SK-N-SH (cell line): ENCODE data around the gene TARS3. TPM values are rescaled to one million over a fixed set of nuclear protein-coding genes. Genes with fewer than 3 reads are reported as not detected.

Experiments
- CTCF ChIA-PET: fragments of 300-600, 350-600 bp; formaldehyde crosslinking; extraction: SDS; loops from one replicate; lab custom pipeline; 2021; lab: Yijun Ruan, JAX
- POLR2A ChIA-PET: fragments of 350-600 bp; sonication (Branson Sonifier 250); formaldehyde crosslinking; extraction: SDS; loops from one replicate; lab custom pipeline; 2020; ENCODE audit warnings: antibody characterized with exemption, inconsistent platforms; lab: Yijun Ruan, JAX
- DNase-seq: peaks from one replicate; pipeline ENCODE4 v3.0.0; 2012
- H2AFZ ChIP-seq: fragments of 200-600 bp; sonication (generic); 2 replicates; pipeline ENCODE4 v1.8.1; 2016; ENCODE audit warnings: antibody characterized with exemption, mild to moderate bottlenecking, low read depth
- H3F3A ChIP-seq: fragments of 200-600 bp; sonication (generic); replicated peaks from 2 replicates; pipeline ENCODE3; 2016; ENCODE audit warnings: antibody characterized with exemption, mild to moderate bottlenecking; ENCODE audit not compliant: insufficient read depth
- H3K27ac ChIP-seq, 2 experiments: fragments of 200-500 bp in 1 of 2; fragments of 200-600 bp in 1 of 2; sonication (Bioruptor generic) in 1 of 2; sonication (generic), shearing (Covaris generic) in 1 of 2; 2 replicates each; pipeline versions ENCODE4 v1.5.1 to v1.6.1; 2014 to 2016; ENCODE audit warnings: low read depth in 2 of 2, inconsistent platforms in 1 of 2, low read length in 1 of 2, mild to moderate bottlenecking in 1 of 2, mixed read lengths in 1 of 2
- H3K27me3 ChIP-seq: fragments of 200-600 bp; sonication (generic), shearing (Covaris generic); 2 replicates; pipeline ENCODE4 v1.6.1; 2016; ENCODE audit warnings: mixed run types; ENCODE audit not compliant: insufficient read depth
- H3K36me3 ChIP-seq, 2 experiments: fragments of 200-500 bp in 1 of 2; fragments of 200-600 bp in 1 of 2; sonication (Bioruptor generic) in 1 of 2; sonication (generic) in 1 of 2; replicated peaks in 1 of 2; 2 replicates each; pipeline versions ENCODE3 to v1.5.1; 2014 to 2016; ENCODE audit warnings: low read length in 1 of 2, mild to moderate bottlenecking in 1 of 2; ENCODE audit not compliant: insufficient read depth in 2 of 2, control insufficient read depth in 1 of 2
- H3K4me1 ChIP-seq, 2 experiments: fragments of 200-500 bp in 1 of 2; fragments of 200-600 bp in 1 of 2; sonication (Bioruptor generic) in 1 of 2; sonication (generic), shearing (Covaris generic) in 1 of 2; 2 replicates each; pipeline versions ENCODE4 v1.5.1 to v1.6.1; 2014 to 2016; ENCODE audit warnings: low read depth in 1 of 2, low read length in 1 of 2, mixed run types in 1 of 2; ENCODE audit not compliant: insufficient read depth in 2 of 2, control insufficient read depth in 1 of 2
- H3K4me2 ChIP-seq: fragments of 200-600 bp; sonication (generic), shearing (Covaris generic); 2 replicates; pipeline ENCODE4 v1.6.1; 2017; ENCODE audit warnings: mixed run types
- H3K4me3 ChIP-seq, 2 experiments: fragments of 200-500 bp in 1 of 2; fragments of 200-600 bp in 1 of 2; sonication (Bioruptor generic) in 1 of 2; sonication (generic), shearing (Covaris generic) in 1 of 2; 2 replicates each; pipeline versions ENCODE4 v1.5.1 to v1.8.1; 2014 to 2016; ENCODE audit warnings: low read depth in 2 of 2, inconsistent platforms in 1 of 2, low read length in 1 of 2, mild to moderate bottlenecking in 1 of 2, mixed read lengths in 1 of 2, moderate library complexity in 1 of 2
- H3K79me2 ChIP-seq: fragments of 200-600 bp; sonication (generic); 2 replicates; pipeline ENCODE4 v1.8.1; 2017; ENCODE audit warnings: mild to moderate bottlenecking; ENCODE audit not compliant: insufficient read depth
- H3K9ac ChIP-seq: fragments of 200-600 bp; sonication (generic); 2 replicates; pipeline ENCODE4 v1.6.1; 2017; ENCODE audit warnings: mixed run types
- H3K9me2 ChIP-seq: fragments of 200-600 bp; sonication (generic); 2 replicates; pipeline ENCODE4 v1.6.1; 2017; ENCODE audit warnings: mixed run types
- H3K9me3 ChIP-seq: fragments of 200-600 bp; sonication (generic); 2 replicates; pipeline ENCODE4 v1.6.1; 2017; ENCODE audit warnings: mixed run types, mild to moderate bottlenecking, moderate library complexity
- H4K20me1 ChIP-seq: fragments of 200-600 bp; sonication (generic); 2 replicates; pipeline ENCODE4 v1.6.1; 2017; ENCODE audit warnings: mild to moderate bottlenecking, mixed run types; ENCODE audit not compliant: insufficient read depth
- FOSL2 ChIP-seq: IDR thresholded peaks from 2 replicates; pipeline ENCODE4 v1.4.0; 2012; ENCODE audit warnings: low read depth, mild to moderate bottlenecking, moderate library complexity, borderline replicate concordance
- GABPA ChIP-seq: IDR thresholded peaks from 2 replicates; pipeline ENCODE4 v1.4.0; 2012; ENCODE audit warnings: low read depth, mild to moderate bottlenecking
- JUND ChIP-seq: IDR thresholded peaks from 2 replicates; pipeline ENCODE4 v1.4.0; 2012
- NFIC ChIP-seq: IDR thresholded peaks from 2 replicates; pipeline ENCODE4 v1.4.0; 2012; ENCODE audit warnings: borderline replicate concordance
- RXRA ChIP-seq: IDR thresholded peaks from 2 replicates; pipeline ENCODE4 v1.4.0; 2012; ENCODE audit warnings: low read depth, mild to moderate bottlenecking, borderline replicate concordance
- SIN3A ChIP-seq: IDR thresholded peaks from 2 replicates; pipeline ENCODE4 v1.6.1; 2012; ENCODE audit warnings: low read depth, mild to moderate bottlenecking, low read length, moderate library complexity, borderline replicate concordance
- TCF12 ChIP-seq: IDR thresholded peaks from 2 replicates; pipeline ENCODE4 v1.4.0; 2012
- TEAD4 ChIP-seq: IDR thresholded peaks from 2 replicates; pipeline ENCODE4 v1.4.0; 2012; ENCODE audit warnings: mild to moderate bottlenecking, borderline replicate concordance; ENCODE audit not compliant: insufficient read depth
- WGBS: methylation state at CpG from one replicate; pipeline ENCODE4 v1.1.6; 2017; ENCODE audit warnings: low lambda C conversion rate; 5-methylcytosine and 5-hydroxymethylcytosine counted together
- polyA plus RNA-seq, 3 experiments: library from polyadenylated mRNA; depleted of rRNA; stranded (reverse); fragments of >200 nt; gene quantifications; 2 replicates each; pipeline ENCODE4 v1.2.3, GENCODE V29; 2012
- TF ChIP-seq, protein P1 (sequence below): fragments of 200-600 bp; sonication (generic); IDR thresholded peaks from 2 replicates; pipeline ENCODE4 v1.6.1; 2017; ENCODE audit warnings: antibody characterized with exemption, mild to moderate bottlenecking, moderate library complexity
- TF ChIP-seq, protein P2 (sequence below): IDR thresholded peaks from 2 replicates; pipeline ENCODE4 v1.4.0; 2012; ENCODE audit warnings: low read depth, borderline replicate concordance

TARS3 gene
- polyA plus RNA-seq, 1 of the 3 experiments (the other 2 are of a cell fraction) = 3.5 TPM

DNA sequence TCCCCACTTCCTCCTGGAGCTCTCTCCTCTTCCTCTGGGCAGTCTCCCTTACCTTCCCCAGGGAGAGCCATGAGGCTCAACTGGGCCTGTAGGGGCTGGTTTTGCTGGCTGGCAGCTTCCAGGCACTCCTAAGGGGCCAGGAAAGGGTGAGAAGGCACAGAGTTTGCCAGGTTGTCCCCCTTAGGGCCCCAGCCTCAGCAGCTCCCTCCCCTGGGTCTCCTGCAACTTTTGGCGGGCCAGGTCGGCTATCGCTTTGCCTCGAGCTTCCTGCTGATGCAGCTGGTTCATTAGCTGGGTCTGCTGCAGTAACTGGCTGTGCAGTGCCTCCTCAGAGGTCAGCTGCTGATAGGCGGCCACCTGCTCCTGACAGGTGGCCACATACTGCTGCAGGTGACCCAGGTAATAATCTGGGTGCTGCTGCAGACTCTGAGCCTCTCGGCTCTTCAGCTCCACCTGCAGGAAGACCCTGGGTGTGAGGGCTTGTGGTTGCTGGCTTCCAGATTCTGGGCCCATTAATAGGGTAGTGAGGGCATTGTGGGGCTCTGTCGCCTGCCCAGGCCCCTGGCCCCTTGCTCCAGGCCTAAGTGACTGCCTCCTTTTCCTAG is 49.3 kb upstream of the TARS3 start:
- H3K4me1 ChIP-seq = no peaks in the 10 kb centered on the region
- no peak overlapping the region for H2AFZ ChIP-seq
- WGBS = 14% methylated on average over 3 of the region's 7 CpGs
- no peaks in the 10 kb centered on the region for H3K9me2 ChIP-seq
- H3K27me3 ChIP-seq = peaks cover 13% of the 10 kb centered on the region; the same call in 1 of the 2 replicates
- H3K36me3 ChIP-seq = no peaks in the 10 kb centered on the region
- no peaks in the 10 kb centered on the region for H3K79me2 ChIP-seq
- no peak overlapping the region for H3K4me2 ChIP-seq
- H3F3A ChIP-seq = no peaks in the 10 kb centered on the region
- POLR2A ChIA-PET = no interaction called here
- no peaks in the 10 kb centered on the region for H4K20me1 ChIP-seq
- TF ChIP-seq TCF12 = no peak
- TF ChIP-seq, protein P1, sequence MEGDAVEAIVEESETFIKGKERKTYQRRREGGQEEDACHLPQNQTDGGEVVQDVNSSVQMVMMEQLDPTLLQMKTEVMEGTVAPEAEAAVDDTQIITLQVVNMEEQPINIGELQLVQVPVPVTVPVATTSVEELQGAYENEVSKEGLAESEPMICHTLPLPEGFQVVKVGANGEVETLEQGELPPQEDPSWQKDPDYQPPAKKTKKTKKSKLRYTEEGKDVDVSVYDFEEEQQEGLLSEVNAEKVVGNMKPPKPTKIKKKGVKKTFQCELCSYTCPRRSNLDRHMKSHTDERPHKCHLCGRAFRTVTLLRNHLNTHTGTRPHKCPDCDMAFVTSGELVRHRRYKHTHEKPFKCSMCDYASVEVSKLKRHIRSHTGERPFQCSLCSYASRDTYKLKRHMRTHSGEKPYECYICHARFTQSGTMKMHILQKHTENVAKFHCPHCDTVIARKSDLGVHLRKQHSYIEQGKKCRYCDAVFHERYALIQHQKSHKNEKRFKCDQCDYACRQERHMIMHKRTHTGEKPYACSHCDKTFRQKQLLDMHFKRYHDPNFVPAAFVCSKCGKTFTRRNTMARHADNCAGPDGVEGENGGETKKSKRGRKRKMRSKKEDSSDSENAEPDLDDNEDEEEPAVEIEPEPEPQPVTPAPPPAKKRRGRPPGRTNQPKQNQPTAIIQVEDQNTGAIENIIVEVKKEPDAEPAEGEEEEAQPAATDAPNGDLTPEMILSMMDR = peak; percentile 16; the same call in 1 of the 2 replicates
- TF ChIP-seq, protein P2, sequence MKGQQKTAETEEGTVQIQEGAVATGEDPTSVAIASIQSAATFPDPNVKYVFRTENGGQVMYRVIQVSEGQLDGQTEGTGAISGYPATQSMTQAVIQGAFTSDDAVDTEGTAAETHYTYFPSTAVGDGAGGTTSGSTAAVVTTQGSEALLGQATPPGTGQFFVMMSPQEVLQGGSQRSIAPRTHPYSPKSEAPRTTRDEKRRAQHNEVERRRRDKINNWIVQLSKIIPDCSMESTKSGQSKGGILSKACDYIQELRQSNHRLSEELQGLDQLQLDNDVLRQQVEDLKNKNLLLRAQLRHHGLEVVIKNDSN = no peak
- H3K9ac ChIP-seq = no peak overlapping the region
- no peak overlapping the region for H3K4me3 ChIP-seq
- H3K27ac ChIP-seq = no peak overlapping the region
- CTCF ChIA-PET = no interaction called here
- H3K9me3 ChIP-seq = no peaks in the 10 kb centered on the region
- DNase-seq = no peak

DNA sequence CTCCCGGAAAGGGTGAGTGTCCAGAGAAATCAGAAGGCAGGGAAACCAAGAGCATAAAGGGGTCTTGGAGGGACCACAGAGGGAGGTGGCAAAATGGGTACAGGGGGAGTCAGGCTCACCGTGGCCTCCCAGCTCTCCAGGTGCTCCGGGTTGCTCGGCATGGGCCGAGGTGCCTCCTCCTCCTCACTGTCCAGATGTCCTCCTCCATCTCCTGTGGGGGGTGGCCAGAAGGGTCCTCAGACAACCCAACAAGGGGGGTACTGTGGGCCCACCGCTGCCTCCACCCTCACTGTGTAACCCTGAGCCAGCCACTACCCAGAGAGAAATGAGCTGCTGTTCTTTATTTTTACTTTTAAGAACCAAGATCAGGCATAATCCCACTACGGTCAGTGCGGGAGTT is 48.6 kb upstream of the TARS3 start:
- Histone ChIP-seq H3F3A (no peaks in the 10 kb centered on the region), H3K36me3 (no peaks in the 10 kb centered on the region), H3K4me1 (no peaks in the 10 kb centered on the region), H3K27me3 (peaks cover 13% of the 10 kb centered on the region; the same call in 1 of the 2 replicates), H3K79me2 (no peaks in the 10 kb centered on the region), H3K4me2 (no peak overlapping the region), H3K9ac (no peak overlapping the region), H3K4me3 (no peak overlapping the region), H2AFZ (no peak overlapping the region), H3K27ac (no peak overlapping the region), H3K9me3 (no peaks in the 10 kb centered on the region), H3K9me2 (no peaks in the 10 kb centered on the region)
- DNase-seq = no peak
- WGBS = 57% methylated on average over 6 of the region's 8 CpGs
- ChIA-PET CTCF (no interaction called here), POLR2A (no interaction called here)
- TF ChIP-seq FOSL2 = no peak
- no peak for TF ChIP-seq RXRA
- TF ChIP-seq JUND = no peak
- TF ChIP-seq GABPA = no peak
- no peak for TF ChIP-seq SIN3A
- TF ChIP-seq TEAD4 = no peak
- no peak for TF ChIP-seq NFIC
- TF ChIP-seq, all 33 proteins: peak for 0
- H4K20me1 ChIP-seq = no peaks in the 10 kb centered on the region
